Activated naive CD4-positive, alpha-beta T cell treated with anti-CD3 and anti-CD28 coated beads for 36 hours (primary cell): Measurements from ENCODE around the gene PFKFB2. TPM values are rescaled to one million over a fixed set of nuclear protein-coding genes. Genes with fewer than 3 reads are reported as not detected.

Source experiments
- CTCF ChIA-PET: fragments of 350-600 bp; sonication (Branson Sonifier 250); formaldehyde crosslinking; loops from one replicate; lab custom pipeline; 2021; ENCODE audit warnings: antibody characterized with exemption; lab: Charles Lee
- DNase-seq: peaks from one replicate; pipeline ENCODE4 v3.0.0-alpha.2; 2020
- H3K27ac Mint-ChIP-seq: one replicate; pipeline ENCODE4 v1.8.0; 2021; ENCODE audit warnings: mild to moderate bottlenecking, mixed read lengths
- H3K27me3 Mint-ChIP-seq: one replicate; pipeline ENCODE4 v1.8.0; 2021; ENCODE audit warnings: low read depth, mixed read lengths
- H3K36me3 Mint-ChIP-seq: one replicate; pipeline ENCODE4 v1.8.0; 2021; ENCODE audit warnings: low read depth, mixed read lengths
- H3K4me1 Mint-ChIP-seq: one replicate; pipeline ENCODE4 v1.8.0; 2021; ENCODE audit warnings: low read depth, mixed read lengths
- H3K4me3 Mint-ChIP-seq: one replicate; pipeline ENCODE4 v1.8.0; 2021; ENCODE audit warnings: mild to moderate bottlenecking, moderate library complexity, mixed read lengths
- H3K9me3 Mint-ChIP-seq: one replicate; pipeline ENCODE4 v1.8.0; 2021; ENCODE audit warnings: mixed read lengths
- intact Hi-C: fragments of 100-400 bp; cut with micrococcal nuclease; formaldehyde crosslinking; loops from one replicate; pipeline ENCODE4 v1.15.1; 2023
- total RNA-seq, 2 experiments: library from RNA; stranded (reverse); gene quantifications; one replicate each; pipeline ENCODE4 v1.2.3, GENCODE V29; 2021

PFKFB2 gene
- total RNA-seq, 2 experiments from 2014 or later = 3.4 to 6.2 TPM

DNA sequence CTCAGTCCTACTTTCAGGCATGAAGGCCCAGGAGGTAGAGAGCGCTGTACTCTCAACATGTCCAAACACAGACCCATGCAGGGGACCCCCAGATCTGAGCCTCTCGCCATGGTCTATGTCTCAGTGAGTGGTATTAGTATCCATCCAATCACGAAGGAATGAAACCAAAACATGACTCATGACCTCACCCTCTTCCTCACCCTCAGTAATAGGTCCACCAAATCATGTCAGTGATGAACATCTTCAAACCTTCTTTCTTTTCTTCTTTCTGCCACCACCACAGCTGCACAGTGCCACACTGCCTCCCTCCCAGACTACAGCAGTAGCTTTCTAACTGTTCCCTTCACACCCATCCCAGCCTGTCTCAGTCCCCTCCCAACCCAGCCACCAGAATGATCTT is 37.3 kb upstream of the PFKFB2 start:
- Mint-ChIP-seq H3K4me3 (no peak overlapping the region), H3K27me3 (peaks cover 6% of the 10 kb centered on the region), H3K4me1 (no peaks in the 10 kb centered on the region), H3K27ac (no peak overlapping the region), H3K36me3 (no peaks in the 10 kb centered on the region), H3K9me3 (no peaks in the 10 kb centered on the region)
- intact Hi-C loops = no loop called here
- CTCF ChIA-PET = interaction anchor here (0.6 to 1.8 kb wide), 2 partner anchors 10 to 658 kb away, joined by 3 to 7 read pairs; no protein-coding TSS in a partner anchor
- DNase-seq = no peak

DNA sequence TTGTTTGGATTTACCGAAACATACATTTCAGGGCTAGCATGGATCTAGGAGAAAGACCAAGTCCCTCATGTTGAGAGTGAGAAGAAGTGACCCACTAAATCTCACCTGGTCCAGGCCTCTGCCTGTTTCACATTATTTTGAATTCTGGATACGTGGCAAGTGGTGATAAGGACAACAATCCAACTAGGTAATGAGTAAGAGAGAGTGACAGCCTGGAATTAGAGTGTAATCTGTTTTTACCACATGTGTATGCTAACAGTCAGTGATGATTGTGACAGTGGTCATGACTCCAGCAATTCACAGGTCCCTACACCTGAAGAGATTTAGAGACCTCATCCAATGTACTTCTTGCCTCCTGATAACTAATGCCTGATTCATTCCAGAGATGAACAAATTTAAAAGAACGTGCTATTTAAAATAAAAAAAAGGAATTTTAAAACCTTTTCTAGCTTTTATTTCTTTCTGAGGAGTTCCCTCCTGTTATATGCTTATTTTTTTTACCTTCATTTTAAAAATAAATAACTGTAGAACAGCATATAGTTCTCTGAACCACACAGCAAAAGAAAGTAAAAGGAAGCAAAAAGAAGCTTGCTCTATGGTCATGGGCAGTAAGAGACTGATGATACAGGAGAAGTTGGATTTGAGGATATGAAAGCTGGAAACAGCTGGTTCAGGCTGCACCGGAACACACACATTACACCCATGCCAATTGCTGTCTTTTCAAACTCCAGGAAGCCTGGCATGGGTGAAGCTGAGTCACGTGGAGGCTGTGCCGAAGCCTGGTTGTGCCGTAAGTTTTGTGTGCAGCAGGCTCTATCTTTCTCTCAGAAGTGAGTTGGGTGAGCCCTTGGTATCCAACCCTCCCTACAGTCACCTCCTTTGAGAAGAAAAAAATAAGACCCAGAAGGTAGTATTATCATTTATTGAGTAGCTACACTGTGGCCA is 35.2 kb upstream of the PFKFB2 start:
- no peak for DNase-seq
- Mint-ChIP-seq H3K4me3 (no peak overlapping the region), H3K9me3 (no peaks in the 10 kb centered on the region), H3K36me3 (no peaks in the 10 kb centered on the region), H3K4me1 (no peaks in the 10 kb centered on the region), H3K27ac (no peak overlapping the region), H3K27me3 (peaks cover 6% of the 10 kb centered on the region)
- CTCF ChIA-PET = interaction anchor here (1.1 to 1.3 kb wide), 2 partner anchors 9 to 32 kb away, joined by 3 read pairs; no protein-coding TSS in a partner anchor
- intact Hi-C loops = no loop called here

DNA sequence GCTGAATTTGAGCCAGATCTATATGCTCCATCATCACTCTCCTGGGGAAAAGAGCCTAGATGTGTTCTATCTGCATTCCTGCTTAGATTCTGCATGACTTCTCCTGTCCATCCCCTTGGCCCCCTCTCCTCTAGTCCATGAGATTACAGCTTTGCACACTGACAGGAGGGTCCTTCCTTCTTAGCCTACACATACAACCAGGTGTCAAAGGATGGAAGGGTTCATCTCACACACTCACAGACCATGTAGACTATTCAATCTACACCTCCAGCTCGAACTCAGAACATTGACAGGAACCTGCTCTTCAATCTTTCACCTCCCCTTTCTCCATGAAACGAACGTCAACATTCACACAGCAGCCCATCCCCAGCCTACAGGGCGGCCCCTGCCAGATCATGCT is 34.4 kb upstream of the PFKFB2 start:
- Mint-ChIP-seq H3K9me3 (no peaks in the 10 kb centered on the region), H3K36me3 (no peaks in the 10 kb centered on the region), H3K4me1 (no peaks in the 10 kb centered on the region), H3K4me3 (no peak overlapping the region), H3K27ac (no peak overlapping the region), H3K27me3 (peaks cover 3% of the 10 kb centered on the region)
- no peak for DNase-seq
- intact Hi-C loops = no loop called here
- CTCF ChIA-PET = interaction anchor here (1.1 to 1.5 kb wide), 2 partner anchors 12 to 31 kb away, joined by 3 to 4 read pairs; no protein-coding TSS in a partner anchor

DNA sequence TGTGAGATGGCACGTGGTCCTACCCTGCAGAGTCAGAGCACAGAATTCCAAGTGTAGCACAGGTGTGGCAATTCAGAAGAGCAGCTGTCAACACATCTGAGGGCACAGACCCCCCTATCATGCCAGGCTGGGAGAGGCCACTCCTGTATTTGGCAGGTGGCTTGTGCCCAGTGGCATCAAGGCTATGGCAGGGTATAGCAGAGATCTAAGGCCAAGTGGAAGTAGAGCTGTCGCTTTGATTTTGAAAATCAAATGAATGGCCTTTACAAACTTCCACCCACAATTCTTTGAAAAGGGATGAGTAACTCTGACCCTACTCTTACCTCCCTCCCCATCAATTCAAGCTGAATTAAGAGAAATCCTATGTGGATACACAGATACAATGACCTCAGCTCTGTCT is 33.9 kb upstream of the PFKFB2 start:
- intact Hi-C loops = no loop called here
- DNase-seq = no peak
- Mint-ChIP-seq H3K27me3 (peaks cover 3% of the 10 kb centered on the region), H3K36me3 (no peaks in the 10 kb centered on the region), H3K27ac (no peak overlapping the region), H3K9me3 (no peaks in the 10 kb centered on the region), H3K4me1 (no peaks in the 10 kb centered on the region), H3K4me3 (no peak overlapping the region)
- CTCF ChIA-PET = interaction anchor here (1.5 kb wide), 1 partner anchor 13 kb away, joined by 4 read pairs; no protein-coding TSS in a partner anchor

DNA sequence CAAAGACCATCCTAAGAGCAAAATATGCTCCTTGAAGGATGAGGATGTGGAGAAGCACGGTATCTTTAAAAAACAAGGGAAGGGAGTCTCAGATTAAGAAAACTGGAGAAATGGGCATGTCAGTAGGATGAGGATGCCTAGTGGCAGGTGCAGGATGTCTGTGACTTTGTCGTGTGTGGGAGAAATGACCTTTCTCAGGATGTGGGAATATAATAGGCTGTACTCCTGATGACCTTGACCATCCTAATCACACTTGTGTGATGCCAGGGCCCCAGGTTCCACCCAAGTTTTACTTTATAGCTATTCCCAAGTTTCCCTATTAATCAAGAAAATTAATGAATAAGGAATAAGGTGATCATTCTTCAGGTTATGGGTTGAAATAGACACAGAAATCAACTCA is 33.4 kb upstream of the PFKFB2 start:
- H3K27me3 Mint-ChIP-seq = peaks cover 3% of the 10 kb centered on the region

DNA sequence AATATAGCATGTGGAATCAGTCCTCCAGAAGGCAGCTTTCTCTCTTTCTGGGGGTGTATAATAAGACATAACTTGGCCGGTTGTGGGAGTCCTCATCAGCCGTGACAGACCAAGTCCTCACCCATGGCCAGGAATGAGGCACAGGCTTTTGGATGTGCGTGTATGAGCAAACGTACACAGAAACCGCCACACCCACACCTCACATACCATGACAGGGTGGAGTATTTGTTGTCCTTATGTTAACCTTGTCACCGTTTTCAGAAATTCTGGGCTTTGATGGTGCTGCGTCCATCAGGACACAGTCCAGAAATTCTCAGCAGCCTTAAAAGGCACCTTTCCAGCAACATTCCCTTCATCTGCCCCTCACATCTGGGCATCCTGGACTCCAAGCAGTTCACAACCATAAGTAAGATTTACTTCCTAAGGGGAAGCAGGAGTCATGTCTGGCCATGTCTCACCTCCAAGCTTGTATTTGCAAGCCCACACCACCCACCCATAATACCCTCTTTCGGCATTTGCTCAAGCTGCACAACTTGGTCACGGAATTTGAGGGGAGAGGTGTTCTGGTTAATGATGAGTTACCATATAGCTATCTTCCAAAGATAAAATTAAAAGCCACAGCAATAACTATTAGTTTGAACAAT is 32.9 kb upstream of the PFKFB2 start:
- no peaks in the 10 kb centered on the region for H3K27me3 Mint-ChIP-seq
- peaks cover 3% of the 10 kb centered on the region for H3K4me1 Mint-ChIP-seq
- intact Hi-C loops = no loop called here
- H3K4me3 Mint-ChIP-seq = no peak overlapping the region
- H3K27ac Mint-ChIP-seq = no peak overlapping the region
- CTCF ChIA-PET = interaction anchor here (1.5 to 1.6 kb wide), 2 partner anchors 14 to 16 kb away, joined by 4 to 5 read pairs; no protein-coding TSS in a partner anchor
- H3K36me3 Mint-ChIP-seq = no peaks in the 10 kb centered on the region
- DNase-seq = no peak
- H3K9me3 Mint-ChIP-seq = no peaks in the 10 kb centered on the region

More for the DNA sequence above, 33.4 kb upstream of the PFKFB2 start:
- no peaks in the 10 kb centered on the region for H3K9me3 Mint-ChIP-seq
- no peak overlapping the region for H3K4me3 Mint-ChIP-seq
- H3K27ac Mint-ChIP-seq = no peak overlapping the region
- CTCF ChIA-PET = interaction anchor here (1.5 to 1.6 kb wide), 2 partner anchors 13 to 16 kb away, joined by 4 to 5 read pairs; no protein-coding TSS in a partner anchor
- peaks cover 3% of the 10 kb centered on the region for H3K4me1 Mint-ChIP-seq
- intact Hi-C loops = no loop called here
- H3K36me3 Mint-ChIP-seq = no peaks in the 10 kb centered on the region
- DNase-seq = no peak

DNA sequence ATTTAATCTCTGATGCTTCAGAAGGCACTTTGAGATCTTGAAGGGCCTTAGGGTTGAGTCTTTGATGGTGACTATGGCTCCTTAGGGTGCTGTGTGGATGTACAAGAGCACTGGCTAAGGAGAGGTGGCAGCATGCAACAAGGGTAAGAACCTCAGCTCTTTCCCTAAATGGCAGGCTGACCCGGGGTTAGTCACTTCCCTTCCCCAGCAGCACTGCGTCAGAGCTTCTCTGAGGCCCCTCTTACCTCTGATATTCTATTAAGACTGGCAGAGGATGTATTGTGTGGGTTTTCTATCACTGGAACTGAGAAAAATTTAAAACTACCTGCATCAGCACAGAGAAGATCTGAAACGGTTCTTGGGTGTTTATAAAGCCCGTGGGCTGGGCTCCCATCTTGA is 32.4 kb upstream of the PFKFB2 start:
- H3K27me3 Mint-ChIP-seq = no peaks in the 10 kb centered on the region
- peaks cover 3% of the 10 kb centered on the region for H3K4me1 Mint-ChIP-seq
- intact Hi-C loops = no loop called here
- CTCF ChIA-PET = interaction anchor here (0.5 to 3.2 kb wide), 3 partner anchors 15 to 94 kb away, joined by 5 to 9 read pairs (median 6); no protein-coding TSS in a partner anchor
- H3K9me3 Mint-ChIP-seq = no peaks in the 10 kb centered on the region
- H3K36me3 Mint-ChIP-seq = no peaks in the 10 kb centered on the region
- H3K27ac Mint-ChIP-seq = no peak overlapping the region
- H3K4me3 Mint-ChIP-seq = no peak overlapping the region
- DNase-seq = peak; percentile 22

DNA sequence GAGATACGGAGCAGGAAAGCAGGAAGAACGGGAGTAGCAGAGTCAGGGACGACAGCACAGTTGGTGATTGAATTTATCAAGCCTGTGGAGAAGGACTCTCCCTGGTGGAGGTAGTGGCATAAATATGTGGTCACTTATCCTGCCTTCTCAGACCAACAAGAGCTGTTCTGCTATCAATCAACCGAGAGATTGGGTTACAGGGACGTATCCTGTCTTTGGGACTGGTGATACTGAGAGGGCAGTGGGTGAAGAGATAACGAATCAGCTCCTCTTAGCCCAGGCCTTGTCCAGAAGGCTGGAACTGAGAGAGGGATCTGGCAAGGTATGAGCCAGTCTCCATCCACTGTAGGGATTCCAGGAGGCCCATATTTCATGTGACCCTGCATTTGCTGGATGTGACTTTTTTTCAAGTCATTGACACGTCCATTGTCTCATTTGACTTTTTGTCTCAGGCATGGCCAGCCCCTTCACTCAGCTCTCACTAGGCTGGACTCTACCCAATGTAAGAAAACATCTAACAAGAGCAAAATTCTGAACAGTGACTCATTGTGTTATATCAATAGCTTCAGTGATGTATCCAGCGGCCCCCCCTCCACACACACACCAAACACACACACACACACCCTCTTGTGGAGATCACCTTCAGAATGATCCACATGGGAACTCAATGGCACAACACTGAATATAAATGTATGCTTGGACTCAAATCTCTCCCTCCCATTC is 31.8 kb upstream of the PFKFB2 start:
- no peak overlapping the region for H3K27ac Mint-ChIP-seq
- DNase-seq = no peak
- CTCF ChIA-PET = interaction anchor here (0.5 to 3.2 kb wide), 5 partner anchors 11 to 95 kb away, joined by 4 to 9 read pairs (median 5); partner anchors contain the start of gene C1orf116
- no peak overlapping the region for H3K4me3 Mint-ChIP-seq
- no peaks in the 10 kb centered on the region for H3K36me3 Mint-ChIP-seq
- intact Hi-C loops = no loop called here
- H3K9me3 Mint-ChIP-seq = no peaks in the 10 kb centered on the region
- peaks cover 3% of the 10 kb centered on the region for H3K4me1 Mint-ChIP-seq
- H3K27me3 Mint-ChIP-seq = no peaks in the 10 kb centered on the region

DNA sequence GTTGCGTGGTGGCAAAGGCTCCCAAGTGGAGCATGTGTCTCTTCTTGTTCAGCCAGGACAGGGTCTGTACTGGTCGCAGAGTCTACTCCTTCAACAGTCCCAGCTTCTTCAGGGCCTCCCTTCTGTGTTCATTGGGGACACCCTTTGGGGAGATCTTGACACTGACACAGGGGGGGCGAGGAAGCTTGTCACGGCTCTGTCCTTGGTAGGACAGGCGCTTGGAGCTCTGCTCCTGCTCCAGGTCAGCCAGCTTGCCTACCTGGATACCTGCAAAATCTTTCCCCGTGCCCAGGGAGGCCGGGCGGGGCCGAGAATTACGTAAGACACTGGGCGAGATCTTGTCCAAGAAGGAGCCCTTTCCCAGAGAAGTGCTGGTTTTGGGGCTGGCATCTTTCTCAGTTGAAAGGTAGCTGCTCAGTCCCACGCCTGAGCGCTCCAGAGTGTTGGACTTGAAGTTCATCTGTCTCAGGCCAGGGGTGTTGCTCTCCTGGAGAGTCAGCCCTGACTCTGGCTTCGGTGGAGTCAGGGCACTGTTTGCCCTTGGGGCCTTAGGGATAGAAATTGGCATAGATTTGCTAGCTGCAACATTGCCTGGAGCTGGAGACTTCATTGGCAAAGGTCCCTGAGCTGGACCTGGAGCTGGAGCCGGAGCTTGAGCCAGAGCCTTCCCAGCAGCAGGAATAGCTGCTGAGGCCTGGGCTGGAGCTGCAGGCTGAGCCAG is 31.0 kb upstream of the PFKFB2 start:
- no peak for DNase-seq
- intact Hi-C loops = no loop called here
- no peaks in the 10 kb centered on the region for H3K36me3 Mint-ChIP-seq
- H3K4me1 Mint-ChIP-seq = peaks cover 3% of the 10 kb centered on the region
- no peak overlapping the region for H3K4me3 Mint-ChIP-seq
- no peak overlapping the region for H3K27ac Mint-ChIP-seq
- CTCF ChIA-PET = interaction anchor here (0.9 to 3.2 kb wide), 3 partner anchors 11 to 18 kb away, joined by 4 to 9 read pairs (median 5); partner anchors contain the start of gene C1orf116
- H3K27me3 Mint-ChIP-seq = no peaks in the 10 kb centered on the region
- no peaks in the 10 kb centered on the region for H3K9me3 Mint-ChIP-seq

DNA sequence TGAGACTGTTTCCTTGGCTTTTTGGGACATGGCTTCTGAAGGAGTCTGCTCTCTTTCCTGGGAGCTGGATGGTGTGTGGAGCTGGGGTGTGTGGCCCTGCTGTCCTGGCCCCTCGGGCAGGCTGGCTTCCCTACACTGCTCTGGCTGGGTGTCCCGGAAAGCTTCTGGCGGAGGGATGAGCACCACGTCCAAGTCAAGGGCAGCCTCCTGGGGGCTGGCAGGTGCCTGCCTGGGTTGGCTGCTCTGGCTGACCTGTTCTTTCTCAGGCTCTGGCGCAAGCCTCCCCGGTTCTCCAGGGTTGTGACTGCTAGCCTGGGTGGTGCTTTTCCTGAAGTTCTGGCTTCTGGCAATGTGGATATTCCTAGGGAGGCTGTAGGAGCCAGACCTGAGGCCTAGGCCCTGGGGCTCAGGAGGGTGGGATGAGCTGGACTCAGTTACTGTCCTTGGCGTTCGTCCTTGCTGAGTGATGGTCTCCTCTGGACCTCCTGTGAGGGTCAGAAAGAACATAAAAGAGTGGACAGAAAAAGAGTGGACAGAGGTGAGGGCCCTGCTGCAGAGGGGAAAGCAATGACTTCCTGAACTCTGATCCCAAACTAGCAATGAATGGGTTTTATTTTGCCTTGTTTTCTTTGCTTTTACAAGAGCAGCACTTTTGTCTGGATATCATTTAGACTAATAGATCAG is 29.9 kb upstream of the PFKFB2 start:
- H3K9me3 Mint-ChIP-seq = no peaks in the 10 kb centered on the region
- peaks cover 3% of the 10 kb centered on the region for H3K4me1 Mint-ChIP-seq
- no peak for DNase-seq
- no peak overlapping the region for H3K27ac Mint-ChIP-seq
- intact Hi-C loops = no loop called here
- H3K27me3 Mint-ChIP-seq = no peaks in the 10 kb centered on the region
- no peaks in the 10 kb centered on the region for H3K36me3 Mint-ChIP-seq
- CTCF ChIA-PET = interaction anchor here (0.7 to 3.2 kb wide), 3 partner anchors 10 to 55 kb away, joined by 3 to 9 read pairs (median 5); partner anchors contain the start of gene C1orf116
- no peak overlapping the region for H3K4me3 Mint-ChIP-seq
